Mucosa of stomach (tissue), 1 donor: ENCODE results near the gene PHF14.

Source experiments
- H3K27me3 ChIP-seq: one replicate; pipeline ENCODE4 v1.7.0; 2013; ENCODE audit warnings: mild to moderate bottlenecking, low read length; ENCODE audit not compliant: control insufficient read depth, insufficient read depth
- H3K36me3 ChIP-seq: one replicate; pipeline ENCODE4 v1.7.0; 2013; ENCODE audit warnings: low read length; ENCODE audit not compliant: control insufficient read depth, insufficient read depth
- H3K4me1 ChIP-seq: one replicate; pipeline ENCODE4 v1.7.0; 2013; ENCODE audit warnings: mild to moderate bottlenecking, low read length; ENCODE audit not compliant: control insufficient read depth, insufficient read depth
- H3K4me3 ChIP-seq: one replicate; pipeline ENCODE4 v1.7.0; 2013; ENCODE audit warnings: low read length
- H3K9ac ChIP-seq: one replicate; pipeline ENCODE4 v1.7.0; 2013; ENCODE audit warnings: mild to moderate bottlenecking, low read length, moderate library complexity
- H3K9me3 ChIP-seq: one replicate; pipeline ENCODE4 v1.7.0; 2013; ENCODE audit warnings: mild to moderate bottlenecking, low read length, moderate library complexity; ENCODE audit not compliant: control insufficient read depth
- donor health status: Pancreatic carcinoma.

PHF14 gene

DNA sequence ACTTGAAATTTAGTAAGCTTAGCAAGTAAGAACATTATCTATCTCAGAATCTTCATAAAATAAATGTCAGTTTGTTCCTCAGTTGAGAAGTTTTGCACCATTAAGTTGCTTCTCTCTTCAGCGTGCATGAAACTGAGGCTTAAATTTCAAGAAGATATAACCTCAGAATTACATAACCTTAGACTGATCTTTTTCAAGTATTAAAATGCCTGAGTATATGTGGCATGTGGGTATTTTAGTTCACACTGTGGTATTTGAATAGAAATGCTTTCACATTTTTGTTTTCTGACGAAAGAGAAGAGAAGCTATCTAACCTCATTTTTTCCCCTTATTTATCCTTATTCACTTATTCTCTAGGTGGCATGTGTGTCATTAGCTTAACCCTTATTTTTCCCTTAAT, 104.1 kb downstream of the PHF14 start:
- no peaks in the 10 kb centered on the region for H3K27me3 ChIP-seq
- H3K36me3 ChIP-seq, result no peaks in the 10 kb centered on the region
- H3K9me3 ChIP-seq, result no peaks in the 10 kb centered on the region
- no peak overlapping the region for H3K9ac ChIP-seq
- H3K4me3 ChIP-seq, result no peak overlapping the region
- no peaks in the 10 kb centered on the region for H3K4me1 ChIP-seq

DNA sequence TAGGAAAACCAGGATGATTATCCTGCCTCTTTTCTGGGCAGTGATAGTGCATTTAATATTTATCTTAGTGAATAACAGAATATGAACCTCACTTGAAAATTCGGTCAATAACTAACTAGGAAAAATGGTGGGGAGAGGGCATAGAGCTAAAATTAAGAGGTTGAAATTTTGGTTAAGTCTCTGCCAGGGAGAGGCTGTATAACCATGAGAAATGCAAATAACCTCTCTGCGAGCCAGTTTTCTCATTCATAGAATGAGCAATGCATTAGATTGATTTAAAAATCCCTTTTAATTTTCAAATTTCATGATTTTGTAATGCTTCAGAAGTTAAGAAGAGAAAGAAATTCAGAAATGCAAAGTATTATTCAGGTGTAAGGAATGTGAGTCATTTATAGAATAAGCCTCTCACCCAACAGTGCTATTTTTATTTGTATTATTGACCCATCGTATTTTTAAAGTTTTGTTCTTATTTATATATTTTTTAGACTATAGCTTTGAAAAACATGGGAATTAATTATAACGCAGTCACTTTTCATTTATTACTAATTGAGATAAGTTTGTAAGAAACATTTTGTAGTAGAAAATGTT, 104.7 kb downstream of the PHF14 start:
- no peaks in the 10 kb centered on the region for H3K9me3 ChIP-seq
- no peaks in the 10 kb centered on the region for H3K27me3 ChIP-seq
- no peaks in the 10 kb centered on the region for H3K4me1 ChIP-seq
- no peak overlapping the region for H3K4me3 ChIP-seq
- no peaks in the 10 kb centered on the region for H3K36me3 ChIP-seq
- no peak overlapping the region for H3K9ac ChIP-seq

GRCh38 chr7:11079907-11080306, 106.2 kb downstream of the PHF14 start:
- no peaks in the 10 kb centered on the region for H3K9me3 ChIP-seq
- no peak overlapping the region for H3K4me3 ChIP-seq
- H3K27me3 ChIP-seq, result no peaks in the 10 kb centered on the region
- H3K9ac ChIP-seq, result no peak overlapping the region
- H3K36me3 ChIP-seq, result no peaks in the 10 kb centered on the region
- no peaks in the 10 kb centered on the region for H3K4me1 ChIP-seq

DNA sequence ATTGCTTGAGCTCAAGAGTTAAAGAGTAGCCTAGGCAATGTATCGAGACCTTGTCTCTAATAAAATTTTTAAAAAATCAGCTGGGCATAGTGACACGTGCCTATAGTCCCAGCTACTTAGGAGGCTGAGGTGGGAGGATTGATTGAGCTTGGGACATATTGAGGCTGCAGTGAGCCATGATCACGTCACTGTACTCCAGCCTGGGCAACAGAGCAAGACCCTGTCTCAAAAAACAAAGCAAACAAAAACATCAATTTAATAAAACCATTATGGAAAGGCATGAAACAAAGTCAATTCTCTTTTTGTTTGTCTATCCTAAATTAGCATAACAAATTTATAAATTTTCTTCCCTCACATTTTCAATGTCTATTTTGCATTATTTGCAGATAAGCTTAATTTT, 108.4 kb downstream of the PHF14 start:
- Histone ChIP-seq H3K4me3 (no peak overlapping the region), H3K27me3 (no peaks in the 10 kb centered on the region), H3K9me3 (no peaks in the 10 kb centered on the region), H3K9ac (no peak overlapping the region), H3K4me1 (no peaks in the 10 kb centered on the region), H3K36me3 (no peaks in the 10 kb centered on the region)

DNA sequence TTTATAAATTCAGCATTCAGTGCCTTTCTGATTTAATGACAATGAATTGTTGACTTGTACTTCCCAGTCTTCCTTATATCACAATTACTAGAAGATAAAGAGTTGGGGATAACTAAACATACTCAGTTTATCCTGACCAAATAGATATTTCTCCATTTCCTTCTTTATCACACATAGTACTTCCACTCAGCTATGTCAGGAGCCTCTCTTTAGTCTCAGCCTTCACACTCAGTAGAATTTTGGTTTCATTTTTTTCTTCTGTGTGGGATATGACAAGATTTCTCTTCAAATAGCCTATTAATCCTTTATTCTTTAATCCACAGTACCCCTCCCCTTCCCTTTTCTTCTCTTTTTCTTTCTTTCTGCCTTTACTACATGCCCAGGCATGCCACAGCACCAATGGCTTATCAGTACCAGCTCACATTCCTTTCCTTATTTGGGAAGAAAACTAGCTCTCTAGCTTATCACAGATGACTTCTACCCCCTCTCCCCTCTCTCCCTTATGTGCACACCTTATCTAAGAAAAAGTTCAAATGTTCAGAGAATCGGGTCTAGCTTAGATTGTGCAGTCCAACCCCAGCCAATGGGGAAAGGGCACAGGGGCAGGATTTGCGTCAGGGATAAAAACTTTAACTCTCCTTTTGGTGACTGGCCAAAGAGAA, 109.0 kb downstream of the PHF14 start:
- Histone ChIP-seq H3K4me1 (no peaks in the 10 kb centered on the region), H3K4me3 (no peak overlapping the region), H3K36me3 (no peaks in the 10 kb centered on the region), H3K9ac (no peak overlapping the region), H3K27me3 (no peaks in the 10 kb centered on the region), H3K9me3 (no peaks in the 10 kb centered on the region)

GRCh38 chr7:11083214-11083568, 109.5 kb downstream of the PHF14 start:
- Histone ChIP-seq H3K36me3 (no peaks in the 10 kb centered on the region), H3K9me3 (no peaks in the 10 kb centered on the region), H3K4me1 (no peaks in the 10 kb centered on the region), H3K4me3 (no peak overlapping the region), H3K27me3 (no peaks in the 10 kb centered on the region), H3K9ac (no peak overlapping the region)

- Histone ChIP-seq H3K4me1 (no peaks in the 10 kb centered on the region), H3K9me3 (no peaks in the 10 kb centered on the region), H3K4me3 (no peak overlapping the region), H3K36me3 (no peaks in the 10 kb centered on the region), H3K9ac (no peak overlapping the region), H3K27me3 (no peaks in the 10 kb centered on the region)
These were observed 130.9 kb downstream of the PHF14 start for GRCh38 chr7:11104578-11104977.

DNA sequence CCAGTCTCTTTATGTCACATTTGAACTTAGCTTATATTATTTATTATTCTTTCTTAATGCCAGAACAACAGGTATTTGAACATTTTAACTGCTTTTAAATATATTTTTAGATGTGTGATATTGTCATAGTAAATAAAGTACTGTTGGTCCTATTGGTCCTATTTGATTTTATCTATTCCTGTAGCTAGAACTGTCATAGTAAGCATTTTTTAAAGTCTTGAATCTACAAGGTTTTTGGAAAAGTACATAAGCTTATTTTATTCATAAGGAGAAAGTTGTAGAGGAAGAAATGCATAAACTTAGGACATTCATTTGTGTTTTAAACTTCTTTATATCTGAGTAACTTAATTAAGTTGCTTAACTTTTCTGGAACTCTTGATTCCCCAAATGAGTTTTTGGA, 136.0 kb downstream of the PHF14 start:
- no peak overlapping the region for H3K4me3 ChIP-seq
- no peaks in the 10 kb centered on the region for H3K4me1 ChIP-seq
- H3K27me3 ChIP-seq, result no peaks in the 10 kb centered on the region
- H3K36me3 ChIP-seq, result no peaks in the 10 kb centered on the region
- H3K9me3 ChIP-seq, result no peaks in the 10 kb centered on the region
- H3K9ac ChIP-seq, result no peak overlapping the region

DNA sequence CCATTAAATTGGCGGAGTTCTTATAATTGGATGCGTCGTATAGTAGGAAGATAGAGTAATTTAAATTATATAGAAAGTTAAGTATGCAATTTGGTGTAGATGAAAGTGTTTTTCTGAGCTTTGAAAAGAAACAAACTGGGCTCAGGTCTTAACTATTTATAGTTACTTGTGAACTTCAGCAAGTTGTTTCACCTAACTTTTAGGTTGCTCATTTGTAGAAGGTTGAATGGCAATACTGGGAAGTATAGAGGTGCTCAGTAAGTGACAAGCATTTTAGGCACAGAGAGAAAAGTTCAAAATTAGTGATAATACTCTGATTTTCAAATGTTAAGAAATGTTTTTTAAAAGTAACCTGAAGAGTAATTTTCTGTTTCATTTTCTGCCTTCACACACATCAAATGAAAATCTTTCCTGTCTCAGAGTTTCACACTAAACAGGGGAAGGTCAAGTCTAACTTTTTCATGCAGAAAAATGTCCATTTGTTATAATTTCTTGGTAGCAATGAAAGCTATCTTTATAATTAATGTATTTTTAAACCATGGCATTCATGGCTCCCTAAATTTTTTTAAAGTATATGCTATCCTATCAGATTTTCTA, 146.5 kb downstream of the PHF14 start:
- Histone ChIP-seq H3K4me1 (no peaks in the 10 kb centered on the region), H3K36me3 (no peaks in the 10 kb centered on the region), H3K9me3 (no peaks in the 10 kb centered on the region), H3K4me3 (no peak overlapping the region), H3K27me3 (no peaks in the 10 kb centered on the region), H3K9ac (no peak overlapping the region)

DNA sequence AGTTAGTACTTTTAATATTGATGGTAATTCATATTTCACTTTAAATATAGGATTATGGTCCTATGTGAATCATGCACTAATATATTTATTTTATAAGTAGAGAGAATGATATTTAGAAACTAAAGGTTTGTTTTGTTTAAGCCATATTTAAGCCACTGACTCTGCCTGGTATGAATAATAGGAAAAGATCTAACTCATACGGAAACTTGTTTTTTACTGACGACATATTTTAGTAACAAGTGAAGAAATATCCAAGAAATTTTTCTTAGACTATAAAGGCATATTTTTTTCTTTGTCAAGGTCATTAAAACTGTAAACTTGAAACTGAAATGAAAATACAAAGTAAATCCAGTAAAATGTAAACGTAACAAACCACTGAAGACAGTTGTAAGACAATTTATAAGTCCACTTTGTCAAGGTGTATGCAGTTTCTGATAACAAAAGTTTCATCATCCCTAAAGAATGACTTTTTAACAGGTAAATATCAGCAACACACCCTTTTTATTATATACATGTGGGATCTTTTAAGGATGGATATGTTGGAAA, 147.1 kb downstream of the PHF14 start:
- no peaks in the 10 kb centered on the region for H3K9me3 ChIP-seq
- H3K4me1 ChIP-seq, result no peaks in the 10 kb centered on the region
- H3K4me3 ChIP-seq, result no peak overlapping the region
- H3K9ac ChIP-seq, result no peak overlapping the region
- H3K36me3 ChIP-seq, result no peaks in the 10 kb centered on the region
- no peaks in the 10 kb centered on the region for H3K27me3 ChIP-seq

DNA sequence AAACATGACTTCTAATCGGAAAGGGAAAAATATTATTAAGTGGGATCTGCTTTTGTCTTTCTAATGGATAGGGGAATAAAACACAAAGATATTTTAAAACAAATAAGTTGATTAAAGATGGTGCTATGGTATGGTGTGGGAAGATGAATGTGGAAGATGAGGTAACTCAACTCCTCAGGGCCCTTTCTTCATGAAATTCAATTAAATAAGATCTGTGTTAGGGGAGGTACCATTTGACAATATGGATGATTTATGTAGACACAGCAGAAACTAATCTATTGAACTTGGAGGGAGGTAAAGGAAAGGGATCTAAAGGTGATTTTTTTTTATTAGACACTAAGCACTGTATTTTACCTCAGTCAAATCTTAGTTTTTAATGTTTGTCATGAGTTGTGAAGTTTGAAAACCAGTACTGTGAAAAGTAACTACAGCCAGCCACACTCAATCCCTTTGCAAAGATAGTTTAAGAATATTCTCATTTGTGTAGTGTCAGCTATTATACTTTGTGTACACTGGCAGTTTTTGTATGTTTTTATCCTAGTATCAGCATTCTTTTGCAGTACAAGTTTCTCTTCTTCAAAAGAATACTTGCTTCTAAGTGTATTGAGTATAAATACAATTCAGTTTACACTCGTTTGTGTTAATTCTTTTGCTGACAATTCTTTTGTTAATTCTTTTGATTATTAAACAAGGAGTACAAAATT, 151.3 kb downstream of the PHF14 start:
- no peak overlapping the region for H3K4me3 ChIP-seq
- no peaks in the 10 kb centered on the region for H3K27me3 ChIP-seq
- H3K9me3 ChIP-seq, result no peaks in the 10 kb centered on the region
- H3K9ac ChIP-seq, result no peak overlapping the region
- no peaks in the 10 kb centered on the region for H3K36me3 ChIP-seq
- no peaks in the 10 kb centered on the region for H3K4me1 ChIP-seq

- no peaks in the 10 kb centered on the region for H3K9me3 ChIP-seq
- H3K4me3 ChIP-seq, result no peak overlapping the region
- no peaks in the 10 kb centered on the region for H3K4me1 ChIP-seq
- no peaks in the 10 kb centered on the region for H3K36me3 ChIP-seq
- H3K27me3 ChIP-seq, result no peaks in the 10 kb centered on the region
- H3K9ac ChIP-seq, result no peak overlapping the region
These were observed 153.6 kb downstream of the PHF14 start for GRCh38 chr7:11127114-11127785.
